ENCODE results near the gene TAAR6.
A peak's percentile ranks its signal among the peaks of the same experiment; 100 is the strongest.
"Not testable (repeated sequence)": the region's sequence is repeated elsewhere in the genome, so short reads cannot be mapped to it uniquely, and the experiment has no call there.

The TAAR6 gene

GRCh38 chr6:132587424-132587823 is 17.3 kb downstream of the TAAR6 start:
- DNase-seq (ENCODE audit: insufficient read length, low spot score) (no peak), FAIRE-seq (no peak)

- DNase-seq (ENCODE audit: insufficient read length, low spot score) (no peak), FAIRE-seq (no peak)
Measured at GRCh38 chr6:132589454-132589853, 19.3 kb downstream of the TAAR6 start, which contains the start of gene TAAR5. TAAR5 (minus strand) TSS chr6:132589741; CDS start chr6:132589686, 55 bp downstream.

GRCh38 chr6:132590362-132590761 is 20.2 kb downstream of the TAAR6 start:
- no peak for FAIRE-seq
- DNase-seq (ENCODE audit: insufficient read length, low spot score): no peak

- no peak for FAIRE-seq
- DNase-seq (ENCODE audit: insufficient read length, low spot score): no peak
Measured at GRCh38 chr6:132592855-132593254, 22.7 kb downstream of the TAAR6 start.

GRCh38 chr6:132596201-132596600 is 26.1 kb downstream of the TAAR6 start:
- no peak for FAIRE-seq
- no peak for DNase-seq (ENCODE audit: insufficient read length, low spot score)

GRCh38 chr6:132598473-132598872 is 28.4 kb downstream of the TAAR6 start:
- DNase-seq (ENCODE audit: insufficient read length, low spot score) (no peak), FAIRE-seq (no peak)

GRCh38 chr6:132600900-132601299 is 30.8 kb downstream of the TAAR6 start:
- not testable (repeated sequence) for DNase-seq (ENCODE audit: insufficient read length, low spot score); FAIRE-seq

GRCh38 chr6:132604635-132605152 is 34.6 kb downstream of the TAAR6 start:
- no peak for DNase-seq (ENCODE audit: insufficient read length, low spot score)

GRCh38 chr6:132607544-132608233 is 37.6 kb downstream of the TAAR6 start:
- FAIRE-seq: peak; percentile 47
- DNase-seq (ENCODE audit: insufficient read length, low spot score): no peak

More at GRCh38 chr6:132604635-132605152, 34.6 kb downstream of the TAAR6 start:
- no peak for FAIRE-seq

- DNase-seq (ENCODE audit: insufficient read length, low spot score) (no peak), FAIRE-seq (no peak)
Measured at GRCh38 chr6:132611616-132612015, 41.5 kb downstream of the TAAR6 start.

GRCh38 chr6:132612449-132613108 is 42.5 kb downstream of the TAAR6 start:
- peak; percentile 14 for FAIRE-seq
- DNase-seq (ENCODE audit: insufficient read length, low spot score): no peak

GRCh38 chr6:132614554-132614953 is 44.4 kb downstream of the TAAR6 start:
- no peak for DNase-seq (ENCODE audit: insufficient read length, low spot score)
- no peak for FAIRE-seq

- DNase-seq (ENCODE audit: insufficient read length, low spot score) (no peak), FAIRE-seq (no peak)
Measured at GRCh38 chr6:132616677-132617076, 46.6 kb downstream of the TAAR6 start.
